Measurements from ENCODE around the gene MAD2L1. TPM values are rescaled to one million over a fixed set of nuclear protein-coding genes. Genes with fewer than 3 reads are reported as not detected.

MAD2L1 gene
- total and polyA plus RNA-seq, 3 experiments from 2014 or later: 13.1 to 73.8 (median 69.8) TPM

DNA sequence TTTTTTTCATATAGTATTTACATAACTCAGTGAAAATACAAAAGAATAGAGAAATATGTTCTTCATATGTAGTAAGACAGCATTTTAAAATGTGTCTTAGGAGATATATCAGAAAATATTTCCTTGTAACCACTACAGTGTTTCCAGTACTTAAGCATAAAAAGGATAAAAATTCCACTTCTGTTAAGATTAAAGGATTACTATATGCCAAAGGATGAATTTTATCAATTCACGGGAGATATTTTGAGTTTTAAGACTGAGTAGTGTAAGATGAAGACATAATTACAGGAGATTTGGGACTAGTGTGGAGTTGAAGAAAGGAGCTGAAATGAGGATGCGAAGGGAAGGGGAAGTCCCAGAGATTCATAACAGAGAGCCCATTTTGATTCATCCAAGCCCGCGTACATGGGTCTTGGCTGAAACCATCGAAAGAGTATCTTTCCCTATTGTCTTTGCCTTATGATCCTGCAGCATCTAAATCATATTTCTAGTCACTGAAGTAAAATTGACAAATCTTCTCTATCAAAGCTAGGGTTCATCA, 58.7 kb downstream of the MAD2L1 start:
- Mint-ChIP-seq H3K4me3 (no peak overlapping the region), H3K4me1 (no peaks in the 10 kb centered on the region), H3K27ac (no peak overlapping the region), H3K27me3 (peaks cover 0 to 1% of the 10 kb centered on the region in 2 donors), H3K36me3 (no peaks in the 10 kb centered on the region), H3K9me3 (no peaks in the 10 kb centered on the region)
- ChIA-PET POLR2A (no interaction called here), CTCF (no interaction called here)
- H3K27me3 ChIP-seq (ENCODE audit: insufficient read depth, low read length, poor library complexity, severe bottlenecking): no peaks in the 10 kb centered on the region
- no peaks in the 10 kb centered on the region for H3K36me3 ChIP-seq (ENCODE audit: insufficient read depth, low read length)
- H3K9me3 ChIP-seq (ENCODE audit: low read length): no peaks in the 10 kb centered on the region
- no peaks in the 10 kb centered on the region for H3K4me1 ChIP-seq (ENCODE audit: insufficient read depth, low read length)
- DNase-seq: no peak
- H3K4me3 ChIP-seq (ENCODE audit: low read length): no peak overlapping the region
- H3K27ac ChIP-seq (ENCODE audit: low read depth, low read length): no peak overlapping the region

DNA sequence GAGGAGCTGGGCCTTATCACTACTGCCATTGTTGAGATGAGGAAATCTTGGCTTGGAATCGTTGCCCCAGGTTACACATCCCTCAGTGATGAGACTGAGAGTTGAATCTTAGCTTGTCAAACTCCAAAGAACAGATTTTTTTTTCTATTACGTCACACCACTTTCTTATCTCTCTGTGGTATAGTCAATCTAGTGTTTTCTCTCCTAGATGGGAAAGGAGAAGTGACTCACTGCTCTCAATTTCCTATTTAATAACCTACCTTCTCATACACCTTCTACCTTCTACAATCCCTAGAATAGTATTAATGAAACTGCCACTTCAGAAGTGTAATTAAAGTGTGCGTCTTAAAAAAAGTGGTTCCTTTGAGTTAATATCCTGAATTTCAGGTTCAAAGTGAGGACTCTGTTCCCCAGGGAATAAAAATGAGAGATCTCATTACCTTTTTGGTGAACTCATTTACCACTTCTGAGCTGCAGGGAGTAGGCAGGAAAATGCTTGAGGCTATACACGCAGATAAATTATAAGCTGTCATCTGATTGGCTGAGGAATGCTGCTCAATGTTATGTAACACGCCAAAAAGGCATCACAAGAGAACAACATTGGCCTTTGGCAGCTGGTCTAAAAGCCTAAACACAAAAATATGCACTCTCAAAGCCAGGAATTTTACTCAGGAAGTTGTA, 59.3 kb downstream of the MAD2L1 start:
- no peaks in the 10 kb centered on the region for H3K36me3 Mint-ChIP-seq
- CTCF ChIA-PET: no interaction called here
- Histone ChIP-seq H3K27me3 (ENCODE audit: insufficient read depth, low read length, poor library complexity, severe bottlenecking) (no peaks in the 10 kb centered on the region), H3K36me3 (ENCODE audit: insufficient read depth, low read length) (no peaks in the 10 kb centered on the region), H3K4me1 (ENCODE audit: insufficient read depth, low read length) (no peaks in the 10 kb centered on the region), H3K4me3 (ENCODE audit: low read length) (no peak overlapping the region), H3K9me3 (ENCODE audit: low read length) (no peaks in the 10 kb centered on the region), H3K27ac (ENCODE audit: low read depth, low read length) (no peak overlapping the region)
- DNase-seq: no peak
- no peak overlapping the region for H3K4me3 Mint-ChIP-seq
- no peaks in the 10 kb centered on the region for H3K4me1 Mint-ChIP-seq
- POLR2A ChIA-PET: no interaction called here
- H3K27me3 Mint-ChIP-seq: peaks cover 0 to 1% of the 10 kb centered on the region in 2 donors
- H3K9me3 Mint-ChIP-seq: no peaks in the 10 kb centered on the region
- no peak overlapping the region for H3K27ac Mint-ChIP-seq
